Uterus (tissue), 2 donors: Measurements from ENCODE around the gene SRRT.

Source experiments
- CTCF ChIP-seq, 4 experiments: fragments of 200-600 bp in 2 of 4; fragments of 450-650 bp in 2 of 4; sonication (generic) in 2 of 4; IDR thresholded peaks; one replicate each; pipeline ENCODE4 v1.5.1; 2016 to 2019; ENCODE audit warnings: antibody characterized with exemption in 4 of 4, mild to moderate bottlenecking in 2 of 4, moderate library complexity in 1 of 4
- POLR2A ChIP-seq, 2 donors: fragments of 450-650 bp; IDR thresholded peaks; one replicate each; pipeline ENCODE4 v1.6.1; 2016; ENCODE audit warnings: antibody characterized with exemption in 2 of 2, mild to moderate bottlenecking in 1 of 2, moderate library complexity in 1 of 2

- TF ChIP-seq CTCF (IDR thresholded peaks at IDR 0.05): no peak
- no peak for TF ChIP-seq POLR2A (IDR thresholded peaks at IDR 0.05)
Measured at GRCh38 chr7:100847360-100847759, 27.5 kb upstream of the SRRT start.
